Measurements from ENCODE around the gene STOM. TPM values are rescaled to one million over a fixed set of nuclear protein-coding genes. Genes with fewer than 3 reads are reported as not detected.

STOM gene
- total and polyA plus RNA-seq, 2 donors from 2014 or later: 165 to 229 TPM

DNA sequence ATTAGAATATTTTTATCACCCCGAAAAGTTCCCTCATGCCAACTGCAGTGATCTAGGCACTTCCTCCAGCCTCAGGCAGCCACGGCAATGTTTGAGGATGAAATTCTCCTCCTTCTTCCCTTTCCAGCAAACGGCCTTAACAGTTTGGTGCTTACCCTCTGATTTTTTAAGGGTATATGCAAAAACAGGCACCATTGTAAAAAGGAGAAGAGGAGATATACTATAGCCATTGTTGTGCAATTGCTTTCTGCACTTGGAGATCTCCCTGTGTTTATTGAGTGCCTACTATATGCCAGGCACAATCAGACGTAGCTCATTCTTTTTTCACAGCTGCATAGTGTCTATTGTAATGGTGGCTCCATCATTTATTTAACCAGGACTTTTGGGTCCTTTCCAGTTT, 72.7 kb downstream of the STOM start:
- H3K27ac ChIP-seq (ENCODE audit: low read depth in 2 of 2, low read length in 2 of 2): no peak overlapping the region
- H3K4me1 ChIP-seq (ENCODE audit: control insufficient read depth in 2 of 3, insufficient read depth in 2 of 3, low read depth in 1 of 3, low read length in 3 of 3): peaks cover 3 to 37% (median 31%) of the 10 kb centered on the region in 3 donors
- DNase-seq (no peak), FAIRE-seq (no peak)
- H3K9ac ChIP-seq (ENCODE audit: low read length in 3 of 3): no peak overlapping the region
- no peaks in the 10 kb centered on the region for H3K9me3 ChIP-seq (ENCODE audit: control insufficient read depth in 2 of 3, insufficient read depth in 1 of 3, low read length in 3 of 3)
- intact Hi-C loops (cut with DNase I): no loop called here
- no peak overlapping the region for H3K4me3 ChIP-seq (ENCODE audit: low read length in 3 of 3)
- H3K27me3 ChIP-seq (ENCODE audit: control insufficient read depth, insufficient read depth, low read length): no peaks in the 10 kb centered on the region
- TF ChIP-seq, protein P1, sequence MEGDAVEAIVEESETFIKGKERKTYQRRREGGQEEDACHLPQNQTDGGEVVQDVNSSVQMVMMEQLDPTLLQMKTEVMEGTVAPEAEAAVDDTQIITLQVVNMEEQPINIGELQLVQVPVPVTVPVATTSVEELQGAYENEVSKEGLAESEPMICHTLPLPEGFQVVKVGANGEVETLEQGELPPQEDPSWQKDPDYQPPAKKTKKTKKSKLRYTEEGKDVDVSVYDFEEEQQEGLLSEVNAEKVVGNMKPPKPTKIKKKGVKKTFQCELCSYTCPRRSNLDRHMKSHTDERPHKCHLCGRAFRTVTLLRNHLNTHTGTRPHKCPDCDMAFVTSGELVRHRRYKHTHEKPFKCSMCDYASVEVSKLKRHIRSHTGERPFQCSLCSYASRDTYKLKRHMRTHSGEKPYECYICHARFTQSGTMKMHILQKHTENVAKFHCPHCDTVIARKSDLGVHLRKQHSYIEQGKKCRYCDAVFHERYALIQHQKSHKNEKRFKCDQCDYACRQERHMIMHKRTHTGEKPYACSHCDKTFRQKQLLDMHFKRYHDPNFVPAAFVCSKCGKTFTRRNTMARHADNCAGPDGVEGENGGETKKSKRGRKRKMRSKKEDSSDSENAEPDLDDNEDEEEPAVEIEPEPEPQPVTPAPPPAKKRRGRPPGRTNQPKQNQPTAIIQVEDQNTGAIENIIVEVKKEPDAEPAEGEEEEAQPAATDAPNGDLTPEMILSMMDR (IDR thresholded peaks at IDR 0.05; ENCODE audit: borderline replicate concordance, extremely low read depth, insufficient read depth): no peak
- H3K36me3 ChIP-seq (ENCODE audit: control insufficient read depth in 2 of 3, insufficient read depth in 3 of 3, low read length in 3 of 3): peaks cover 0 to 6% (median 3%) of the 10 kb centered on the region in 3 donors

DNA sequence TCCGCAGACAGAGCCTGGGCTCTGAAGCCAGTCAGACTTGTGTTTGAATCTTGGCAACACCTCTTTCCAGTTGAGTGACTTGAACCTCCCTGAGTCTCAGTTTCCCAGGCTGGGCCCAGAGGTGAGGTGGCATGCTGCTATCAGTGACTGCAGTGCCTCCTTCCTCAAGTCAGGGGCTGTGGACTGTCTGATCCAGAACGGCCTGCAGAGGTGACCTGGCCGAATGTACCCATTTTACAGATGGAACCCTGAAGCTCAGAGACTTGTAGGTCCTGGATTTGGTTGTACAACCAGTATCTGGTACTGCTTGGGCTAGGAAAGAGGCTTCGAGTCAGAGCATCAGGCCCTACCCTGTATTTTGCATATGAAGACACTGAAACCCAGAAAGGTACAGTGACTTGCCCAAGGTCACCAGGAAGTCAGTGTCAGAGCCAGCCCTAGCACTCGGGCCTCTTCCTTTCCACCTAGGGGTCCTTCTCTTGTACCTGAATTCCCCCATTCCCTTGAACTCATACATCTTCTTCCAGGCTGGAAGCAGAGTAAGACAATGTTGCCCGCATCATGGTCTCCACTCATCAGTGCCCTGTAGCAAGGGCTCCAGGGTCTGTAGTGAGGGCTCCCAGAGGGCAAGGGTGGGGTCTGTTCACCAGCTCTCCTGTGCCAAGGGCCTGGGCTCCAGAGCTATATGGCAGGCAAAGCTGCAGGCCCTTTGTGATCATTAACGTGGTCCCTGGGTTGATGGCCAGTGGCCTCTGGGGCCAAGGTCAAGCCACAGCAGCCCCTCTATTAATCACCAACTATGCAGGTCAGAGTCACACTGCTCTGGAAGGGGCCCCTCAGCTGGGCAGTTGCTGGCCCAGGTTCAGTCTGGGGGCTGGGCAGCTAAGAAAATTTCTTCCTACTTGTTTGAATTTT, 73.6 kb downstream of the STOM start:
- H3K27me3 ChIP-seq (ENCODE audit: control insufficient read depth, insufficient read depth, low read length): no peaks in the 10 kb centered on the region
- peaks cover 3 to 37% (median 31%) of the 10 kb centered on the region in 3 donors for H3K4me1 ChIP-seq (ENCODE audit: control insufficient read depth in 2 of 3, insufficient read depth in 2 of 3, low read depth in 1 of 3, low read length in 3 of 3)
- no peak overlapping the region for H3K4me3 ChIP-seq (ENCODE audit: low read length in 3 of 3)
- no peaks in the 10 kb centered on the region for H3K36me3 ChIP-seq (ENCODE audit: control insufficient read depth in 2 of 3, insufficient read depth in 3 of 3, low read length in 3 of 3)
- H3K9ac ChIP-seq (ENCODE audit: low read length in 3 of 3): peak overlapping the region in 1 of 3 donors; percentile 36
- TF ChIP-seq, protein P1 (IDR thresholded peaks at IDR 0.05; ENCODE audit: borderline replicate concordance, extremely low read depth, insufficient read depth): no peak
- no peaks in the 10 kb centered on the region for H3K9me3 ChIP-seq (ENCODE audit: control insufficient read depth in 2 of 3, insufficient read depth in 1 of 3, low read length in 3 of 3)
- intact Hi-C loops (cut with DNase I): no loop called here
- DNase-seq (peak in 1 of 5 donors; percentile 6), FAIRE-seq (no peak)
- H3K27ac ChIP-seq (ENCODE audit: low read depth in 2 of 2, low read length in 2 of 2): peak overlapping the region; percentile 14 to 49

DNA sequence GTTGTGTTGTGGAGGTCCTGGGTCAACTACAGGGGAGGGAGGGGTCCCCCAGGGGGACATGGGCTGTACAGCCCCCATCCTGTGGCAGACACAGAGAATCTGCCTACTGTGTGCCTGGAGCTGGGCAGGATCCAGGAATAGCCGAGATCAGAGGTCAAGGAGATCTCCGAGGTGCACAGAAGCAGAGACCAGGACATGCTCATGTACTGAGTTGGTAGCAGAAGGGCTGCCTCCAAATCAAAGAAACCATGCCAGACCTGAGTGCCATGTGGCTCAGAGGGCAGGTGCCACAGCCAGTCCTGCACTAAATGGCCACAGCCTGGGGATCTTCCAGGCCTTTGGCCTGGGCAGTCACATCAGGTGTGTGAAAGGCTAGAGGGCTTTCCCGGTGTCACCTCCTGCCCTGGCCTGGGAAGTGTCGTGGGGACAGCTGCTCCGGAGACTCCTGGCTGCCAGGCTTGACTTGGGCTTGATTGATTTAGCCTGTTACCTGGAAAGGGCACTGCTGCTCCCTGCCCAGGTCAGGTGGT, 74.3 kb downstream of the STOM start:
- Histone ChIP-seq H3K27ac (ENCODE audit: low read depth in 2 of 2, low read length in 2 of 2) (peak overlapping the region; percentile 38 to 49), H3K4me1 (ENCODE audit: control insufficient read depth in 2 of 3, insufficient read depth in 2 of 3, low read depth in 1 of 3, low read length in 3 of 3) (peaks cover 3 to 37% (median 31%) of the 10 kb centered on the region in 3 donors), H3K4me3 (ENCODE audit: low read length in 3 of 3) (no peak overlapping the region), H3K27me3 (ENCODE audit: control insufficient read depth, insufficient read depth, low read length) (no peaks in the 10 kb centered on the region), H3K9me3 (ENCODE audit: control insufficient read depth in 2 of 3, insufficient read depth in 1 of 3, low read length in 3 of 3) (no peaks in the 10 kb centered on the region), H3K36me3 (ENCODE audit: control insufficient read depth in 2 of 3, insufficient read depth in 3 of 3, low read length in 3 of 3) (no peaks in the 10 kb centered on the region), H3K9ac (ENCODE audit: low read length in 3 of 3) (peak overlapping the region in 1 of 3 donors; percentile 28)
- FAIRE-seq (no peak), DNase-seq (no peak)
- TF ChIP-seq, protein P1 (IDR thresholded peaks at IDR 0.05; ENCODE audit: borderline replicate concordance, extremely low read depth, insufficient read depth): no peak
- intact Hi-C loops (cut with DNase I): no loop called here
